Right renal pelvis (tissue), 4 donors: Measurements from ENCODE around the gene ZSWIM8. TPM values are rescaled to one million over a fixed set of nuclear protein-coding genes. Genes with fewer than 3 reads are reported as not detected.
"Not testable (repeated sequence)": the region's sequence is repeated elsewhere in the genome, so short reads cannot be mapped to it uniquely, and the experiment has no call there.

ENCODE experiments used
- DNase-seq, 4 donors: peaks; one replicate each; pipeline ENCODE4 v3.0.0-alpha.2; 2013; ENCODE audit warnings: low read depth in 4 of 4, low spot score in 3 of 4, missing footprints in 1 of 4
- polyA plus RNA-seq, 4 donors: library from polyadenylated mRNA; unstranded; fragments of 120-200 nt; gene quantifications; one replicate each; pipeline ENCODE4 v1.2.1, GENCODE V29; 2013; ENCODE audit not compliant: insufficient read length in 4 of 4

The ZSWIM8 gene
- polyA plus RNA-seq, 4 donors = 95.0 to 117 (median 102) TPM

GRCh38 chr10:73813333-73813732 lies 27.9 kb downstream of the ZSWIM8 start:
- no peak for DNase-seq

- DNase-seq = no peak
These were observed 29.0 kb downstream of the ZSWIM8 start for GRCh38 chr10:73814276-73814895.

- DNase-seq = no peak
These were observed 29.7 kb downstream of the ZSWIM8 start for GRCh38 chr10:73814896-73815718.

- no peak for DNase-seq
These were observed 30.3 kb downstream of the ZSWIM8 start for GRCh38 chr10:73815719-73816030.

GRCh38 chr10:73816917-73817729 lies 31.7 kb downstream of the ZSWIM8 start:
- no peak for DNase-seq

GRCh38 chr10:73817826-73818225 lies 32.4 kb downstream of the ZSWIM8 start:
- DNase-seq = no peak

DNA sequence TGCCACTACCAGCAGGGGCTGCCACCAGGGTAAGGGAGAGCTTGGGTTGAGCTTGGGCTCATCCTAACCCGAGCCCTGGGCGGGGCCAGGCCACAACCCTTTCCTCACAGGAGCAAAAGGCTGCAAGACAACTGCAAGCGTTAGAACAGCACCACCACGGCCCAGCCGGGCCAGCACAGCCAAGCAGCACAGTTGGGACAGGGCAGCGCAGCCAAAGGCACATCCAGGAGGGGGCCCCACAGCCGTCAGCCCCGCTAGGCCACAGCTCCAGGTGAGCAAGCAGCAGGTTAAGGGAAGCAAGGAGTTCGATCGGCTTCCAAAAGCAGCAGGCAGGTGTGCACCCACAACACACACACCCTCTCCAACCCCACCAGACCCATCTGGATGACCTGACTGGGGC lies 33.0 kb downstream of the ZSWIM8 start:
- DNase-seq = no peak

GRCh38 chr10:73819081-73819480 lies 33.7 kb downstream of the ZSWIM8 start:
- no peak for DNase-seq

GRCh38 chr10:73819513-73820093 lies 34.2 kb downstream of the ZSWIM8 start:
- no peak for DNase-seq

DNA sequence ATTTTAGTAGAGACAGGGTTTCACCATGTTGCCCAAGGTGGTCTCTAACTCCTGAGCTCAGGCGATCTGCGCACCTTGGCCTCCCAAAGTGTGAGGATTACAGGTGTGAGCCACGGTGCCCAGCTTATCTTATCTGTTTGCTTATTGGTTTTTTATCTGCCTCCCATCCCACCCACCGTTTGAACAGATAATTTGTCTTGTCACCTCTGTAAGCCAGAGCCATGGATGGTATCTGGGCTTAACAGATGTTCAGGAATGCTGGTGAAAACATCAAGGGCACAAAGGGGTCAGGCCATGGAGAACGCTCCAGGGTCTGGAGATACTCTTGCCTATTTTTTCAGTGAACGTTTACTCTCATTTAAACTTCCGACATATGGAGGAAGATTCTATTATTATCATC lies 38.0 kb downstream of the ZSWIM8 start:
- DNase-seq = no peak

GRCh38 chr10:73824146-73824725 lies 38.8 kb downstream of the ZSWIM8 start:
- DNase-seq = no peak

DNA sequence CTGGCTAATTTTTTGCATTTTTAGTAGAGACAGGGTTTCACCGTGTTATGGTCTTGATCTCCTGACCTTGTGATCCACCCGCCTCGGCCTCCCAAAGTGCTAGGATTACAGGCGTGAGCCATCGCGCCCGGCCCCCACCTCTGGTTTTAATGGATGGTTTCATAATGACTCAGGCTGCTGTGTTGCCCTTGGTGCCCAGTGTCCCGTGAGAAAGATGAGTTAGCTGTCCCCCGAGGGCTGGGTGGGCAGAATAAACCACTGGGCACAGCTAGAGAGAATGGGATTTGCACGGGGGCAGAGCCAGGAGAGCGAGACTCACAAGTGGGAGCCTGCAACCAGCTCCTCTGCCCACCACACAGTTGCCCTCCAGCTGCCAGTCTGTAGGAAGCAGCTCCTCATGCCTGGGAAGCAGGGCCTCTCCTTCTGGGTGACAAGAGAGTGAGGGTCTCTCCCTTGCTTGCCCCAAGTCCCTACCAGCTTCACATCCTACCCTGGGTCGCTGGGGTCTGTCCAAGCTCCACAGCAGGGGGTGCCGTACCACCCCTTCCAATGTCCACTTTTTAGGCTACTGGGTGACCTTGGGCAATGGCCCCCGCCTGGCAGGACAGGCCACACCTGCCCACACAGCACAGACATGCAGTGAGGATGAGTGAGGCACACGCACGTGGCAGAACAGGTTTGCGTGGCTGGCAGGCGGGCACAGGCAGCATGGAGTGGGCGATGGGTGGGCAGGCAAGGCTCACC lies 42.1 kb downstream of the ZSWIM8 start:
- DNase-seq = no peak

DNA sequence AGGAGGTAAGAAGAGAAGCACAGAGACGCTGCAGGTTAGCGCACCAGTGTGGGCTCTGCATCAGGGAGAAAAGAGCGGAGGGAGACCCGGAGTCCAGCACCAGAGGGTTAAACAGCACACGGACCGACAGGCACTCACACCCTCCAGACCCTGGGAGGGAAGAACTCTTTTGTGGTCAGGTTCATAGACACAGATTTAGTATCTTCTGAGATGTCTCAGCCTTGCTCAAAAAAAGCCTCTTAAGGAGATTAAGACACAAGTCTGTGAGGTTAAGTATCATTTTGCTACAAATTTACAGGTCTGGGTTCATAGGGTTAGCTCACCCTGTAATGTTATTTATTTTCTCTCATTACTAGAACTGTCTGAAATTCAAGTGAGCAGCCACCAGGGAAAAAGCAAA lies 42.8 kb downstream of the ZSWIM8 start:
- DNase-seq = no peak

DNA sequence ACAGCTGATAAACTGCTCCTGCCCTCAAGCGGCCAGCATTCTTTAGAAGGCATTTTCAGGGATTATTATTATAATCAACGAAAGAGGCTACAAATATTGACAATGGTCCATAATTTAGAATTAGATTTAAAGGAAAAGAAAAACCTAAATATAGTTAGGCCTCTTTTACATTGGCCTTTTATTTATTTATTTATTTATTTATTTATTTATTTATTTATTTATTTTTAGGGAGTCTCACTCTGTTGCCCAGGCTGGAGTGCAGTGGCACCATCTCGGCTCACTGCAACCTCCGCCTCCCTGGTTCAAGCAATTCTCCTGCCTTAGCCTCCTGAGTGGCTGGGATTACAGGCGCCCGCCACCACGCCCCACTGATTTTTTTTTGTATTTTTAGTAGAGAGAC lies 43.7 kb downstream of the ZSWIM8 start:
- not testable (repeated sequence) for DNase-seq

DNA sequence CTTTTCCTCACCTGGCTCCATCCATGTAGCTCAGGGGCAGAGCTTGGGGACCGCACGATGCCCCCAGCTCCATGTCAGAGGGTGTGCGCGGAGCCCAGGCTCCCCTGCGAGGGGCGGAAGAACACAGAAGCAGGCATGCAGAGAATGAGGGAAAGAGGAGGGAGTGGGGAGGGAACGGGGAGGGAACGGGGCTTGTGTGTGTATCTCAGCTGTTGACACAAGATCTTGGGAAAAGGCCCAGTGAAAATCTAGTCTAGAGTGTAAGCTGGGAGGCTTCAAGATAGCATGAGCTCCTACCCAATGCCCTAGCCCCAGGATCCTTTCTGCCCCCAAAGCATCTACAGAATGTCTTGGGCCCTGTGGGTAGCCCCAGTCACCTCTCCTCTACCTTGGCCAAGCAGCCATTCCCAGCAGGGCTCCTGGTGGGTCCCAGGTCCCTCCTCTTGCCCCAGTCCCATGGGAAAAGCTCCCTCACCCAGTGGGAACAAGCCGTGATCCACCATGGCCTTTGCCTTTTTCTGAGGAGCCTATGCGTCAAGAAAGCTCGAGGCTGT lies 51.1 kb downstream of the ZSWIM8 start:
- no peak for DNase-seq

- DNase-seq = no peak
These were observed 51.7 kb downstream of the ZSWIM8 start for GRCh38 chr10:73837072-73837471.

- DNase-seq = no peak
These were observed 52.7 kb downstream of the ZSWIM8 start for GRCh38 chr10:73838008-73838567.

- no peak for DNase-seq
These were observed 53.4 kb downstream of the ZSWIM8 start for GRCh38 chr10:73838827-73839226.

DNA sequence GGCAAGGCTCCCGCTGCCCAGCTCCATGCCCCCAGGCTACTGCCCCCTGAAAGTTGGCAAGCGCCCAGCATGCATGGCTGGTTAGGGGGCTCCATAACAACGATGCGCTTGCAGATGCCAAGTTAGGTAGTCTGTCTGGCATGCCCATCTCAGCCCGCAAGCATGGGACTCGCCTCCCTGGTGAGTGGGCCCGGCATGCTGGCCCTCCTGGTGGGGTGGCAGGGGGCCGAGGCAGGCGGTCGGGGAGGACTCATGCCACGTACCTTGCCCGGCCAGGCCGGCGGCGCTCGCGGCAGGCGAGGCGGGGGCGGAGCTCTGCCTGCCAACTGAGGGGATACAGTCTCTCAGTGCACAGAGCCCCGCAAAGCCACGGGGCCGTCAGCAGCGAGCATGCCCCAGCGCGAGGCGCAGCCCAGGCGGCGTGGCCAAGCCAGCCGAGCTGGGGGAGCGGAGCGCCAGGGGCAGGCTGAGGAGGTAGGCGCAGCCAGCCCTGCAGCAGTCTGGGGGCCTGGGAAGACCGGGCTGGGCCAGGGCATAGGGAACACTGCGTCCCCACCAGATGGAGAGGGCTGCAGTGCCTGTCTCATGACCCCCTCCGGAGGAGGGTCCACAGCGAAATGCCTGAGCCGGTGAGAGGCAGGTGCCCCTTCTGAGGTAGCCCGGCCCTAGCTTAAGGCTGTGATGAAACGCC lies 54.0 kb downstream of the ZSWIM8 start:
- DNase-seq = no peak
